Stomach smooth muscle (tissue), 2 donors: Measurements from ENCODE around the gene BRINP3.

ENCODE experiments used
- H3K27ac ChIP-seq: one replicate; pipeline ENCODE4 v1.7.0; 2013; ENCODE audit warnings: mild to moderate bottlenecking, low read length, inconsistent platforms
- H3K27me3 ChIP-seq, 2 donors: one replicate each; pipeline ENCODE4 v1.7.0; 2013; ENCODE audit warnings: low read length in 2 of 2; ENCODE audit not compliant: insufficient read depth in 2 of 2, control insufficient read depth in 1 of 2
- H3K36me3 ChIP-seq, 2 donors: one replicate each; pipeline ENCODE4 v1.7.0; 2013; ENCODE audit warnings: low read length in 2 of 2; ENCODE audit not compliant: control insufficient read depth in 2 of 2, insufficient read depth in 2 of 2
- H3K4me1 ChIP-seq: one replicate; pipeline ENCODE4 v1.7.0; 2013; ENCODE audit warnings: low read length; ENCODE audit not compliant: control insufficient read depth, insufficient read depth
- H3K4me3 ChIP-seq, 2 donors: one replicate each; pipeline ENCODE4 v1.7.0; 2013; ENCODE audit warnings: low read length in 2 of 2
- H3K9ac ChIP-seq, 2 donors: one replicate each; pipeline ENCODE4 v1.7.0; 2013; ENCODE audit warnings: low read length in 2 of 2, mild to moderate bottlenecking in 1 of 2
- H3K9me3 ChIP-seq, 2 donors: one replicate each; pipeline ENCODE4 v1.7.0; 2013; ENCODE audit warnings: low read length in 2 of 2; ENCODE audit not compliant: control insufficient read depth in 2 of 2
- donor health status: healthy.
- donor health status: Pancreatic carcinoma.

The BRINP3 gene

GRCh38 chr1:190205713-190206112 is 272.0 kb downstream of the BRINP3 start:
- Histone ChIP-seq H3K4me3 (no peak overlapping the region), H3K36me3 (no peaks in the 10 kb centered on the region), H3K9me3 (no peaks in the 10 kb centered on the region)

DNA sequence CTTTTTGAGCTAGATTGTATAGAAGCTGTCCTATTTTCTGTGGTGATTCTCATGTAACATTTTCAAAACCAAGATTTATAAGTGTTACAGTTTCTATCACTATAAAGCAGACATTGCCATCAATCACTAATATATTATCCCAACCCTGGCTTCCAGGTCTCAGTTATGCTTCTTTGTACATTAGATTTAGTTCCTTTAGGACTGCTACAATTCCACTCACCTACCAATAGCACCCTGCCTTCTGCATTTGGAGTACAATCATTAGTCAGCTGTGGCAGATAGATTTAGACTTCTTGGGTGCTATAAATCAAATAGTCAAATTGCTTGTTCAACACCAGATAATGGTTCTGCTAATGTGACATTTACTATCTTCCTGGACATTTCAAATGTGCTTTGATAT is 281.6 kb downstream of the BRINP3 start:
- Histone ChIP-seq H3K36me3 (no peaks in the 10 kb centered on the region), H3K27ac (no peak overlapping the region), H3K9ac (no peak overlapping the region), H3K4me3 (no peak overlapping the region), H3K4me1 (no peaks in the 10 kb centered on the region), H3K27me3 (no peaks in the 10 kb centered on the region), H3K9me3 (no peaks in the 10 kb centered on the region)

More at GRCh38 chr1:190205713-190206112, 272.0 kb downstream of the BRINP3 start:
- Histone ChIP-seq H3K27me3 (no peaks in the 10 kb centered on the region), H3K4me1 (no peaks in the 10 kb centered on the region), H3K27ac (no peak overlapping the region), H3K9ac (no peak overlapping the region)

DNA sequence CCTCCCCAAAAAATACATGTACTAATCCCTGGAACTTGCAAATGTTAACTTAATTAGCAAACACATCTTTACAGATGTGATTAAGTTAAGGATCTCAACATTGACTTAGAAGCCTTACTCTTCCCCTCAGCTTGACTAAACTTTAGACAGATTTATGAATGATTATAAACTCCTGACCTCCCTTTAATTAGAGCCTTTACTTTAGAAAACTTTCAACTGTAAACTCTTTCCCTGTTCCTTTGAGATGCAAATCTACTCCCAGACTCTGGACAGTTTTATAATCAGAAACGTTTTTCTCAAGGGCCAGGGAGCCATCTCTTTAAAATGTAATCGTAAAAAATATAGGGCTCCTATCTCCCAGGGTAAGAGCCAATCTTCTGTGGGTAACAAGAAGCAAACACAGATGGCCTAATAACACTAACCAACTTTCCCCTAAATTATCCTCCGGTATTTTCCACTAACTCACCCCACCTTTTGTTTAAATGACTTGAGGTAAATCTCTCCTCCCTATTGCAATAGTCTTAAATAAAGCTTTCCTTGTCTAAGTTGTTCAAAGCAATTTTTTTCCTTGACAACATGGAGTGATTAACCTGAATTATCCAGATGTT is 284.1 kb downstream of the BRINP3 start:
- no peak overlapping the region for H3K27ac ChIP-seq
- H3K4me3 ChIP-seq, result no peak overlapping the region
- no peaks in the 10 kb centered on the region for H3K4me1 ChIP-seq
- no peaks in the 10 kb centered on the region for H3K9me3 ChIP-seq
- H3K36me3 ChIP-seq, result no peaks in the 10 kb centered on the region
- no peaks in the 10 kb centered on the region for H3K27me3 ChIP-seq
- no peak overlapping the region for H3K9ac ChIP-seq

GRCh38 chr1:190192627-190193026 is 285.0 kb downstream of the BRINP3 start:
- Histone ChIP-seq H3K27ac (no peak overlapping the region), H3K36me3 (no peaks in the 10 kb centered on the region), H3K9me3 (no peaks in the 10 kb centered on the region), H3K4me1 (no peaks in the 10 kb centered on the region), H3K27me3 (no peaks in the 10 kb centered on the region), H3K4me3 (no peak overlapping the region), H3K9ac (no peak overlapping the region)

GRCh38 chr1:190183588-190183987 is 294.1 kb downstream of the BRINP3 start:
- Histone ChIP-seq H3K27me3 (no peaks in the 10 kb centered on the region), H3K9me3 (no peaks in the 10 kb centered on the region), H3K4me1 (no peaks in the 10 kb centered on the region), H3K9ac (no peak overlapping the region), H3K4me3 (no peak overlapping the region), H3K27ac (no peak overlapping the region), H3K36me3 (no peaks in the 10 kb centered on the region)

GRCh38 chr1:190179817-190180216 is 297.8 kb downstream of the BRINP3 start:
- H3K4me1 ChIP-seq, result no peaks in the 10 kb centered on the region
- H3K9ac ChIP-seq, result no peak overlapping the region
- no peaks in the 10 kb centered on the region for H3K36me3 ChIP-seq
- no peaks in the 10 kb centered on the region for H3K27me3 ChIP-seq
- H3K27ac ChIP-seq, result no peak overlapping the region
- H3K4me3 ChIP-seq, result no peak overlapping the region
- H3K9me3 ChIP-seq, result no peaks in the 10 kb centered on the region

DNA sequence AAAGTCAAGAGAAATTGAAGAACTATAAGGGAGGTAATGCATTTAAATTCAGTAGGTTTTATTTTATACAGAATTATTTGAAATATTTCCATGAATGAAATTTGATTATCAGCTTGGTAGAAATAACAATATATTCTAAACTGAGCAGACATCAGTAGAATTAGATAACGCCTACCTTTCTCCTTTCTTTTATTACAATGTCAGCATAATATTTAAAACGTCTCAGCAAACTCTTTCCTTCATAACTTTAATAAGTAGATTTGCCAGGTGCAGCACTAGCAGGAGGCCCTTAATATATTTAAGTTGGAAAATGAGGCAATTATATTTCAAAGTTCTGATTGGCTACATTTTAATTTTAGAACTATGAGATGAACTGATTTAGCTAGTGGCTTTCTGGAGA is 298.8 kb downstream of the BRINP3 start:
- Histone ChIP-seq H3K9ac (no peak overlapping the region), H3K4me1 (no peaks in the 10 kb centered on the region), H3K27me3 (no peaks in the 10 kb centered on the region), H3K27ac (no peak overlapping the region), H3K9me3 (no peaks in the 10 kb centered on the region), H3K4me3 (no peak overlapping the region), H3K36me3 (no peaks in the 10 kb centered on the region)

- no peaks in the 10 kb centered on the region for H3K9me3 ChIP-seq
- H3K36me3 ChIP-seq, result no peaks in the 10 kb centered on the region
Measured at GRCh38 chr1:190177555-190177954, 300.1 kb downstream of the BRINP3 start.

GRCh38 chr1:190176776-190177175 is 300.9 kb downstream of the BRINP3 start:
- no peaks in the 10 kb centered on the region for H3K9me3 ChIP-seq
- no peak overlapping the region for H3K27ac ChIP-seq
- no peak overlapping the region for H3K9ac ChIP-seq
- H3K36me3 ChIP-seq, result no peaks in the 10 kb centered on the region
- no peaks in the 10 kb centered on the region for H3K27me3 ChIP-seq
- H3K4me1 ChIP-seq, result no peaks in the 10 kb centered on the region
- H3K4me3 ChIP-seq, result no peak overlapping the region

More at GRCh38 chr1:190177555-190177954, 300.1 kb downstream of the BRINP3 start:
- no peaks in the 10 kb centered on the region for H3K27me3 ChIP-seq
- H3K27ac ChIP-seq, result no peak overlapping the region
- no peak overlapping the region for H3K4me3 ChIP-seq
- H3K9ac ChIP-seq, result no peak overlapping the region
- no peaks in the 10 kb centered on the region for H3K4me1 ChIP-seq

DNA sequence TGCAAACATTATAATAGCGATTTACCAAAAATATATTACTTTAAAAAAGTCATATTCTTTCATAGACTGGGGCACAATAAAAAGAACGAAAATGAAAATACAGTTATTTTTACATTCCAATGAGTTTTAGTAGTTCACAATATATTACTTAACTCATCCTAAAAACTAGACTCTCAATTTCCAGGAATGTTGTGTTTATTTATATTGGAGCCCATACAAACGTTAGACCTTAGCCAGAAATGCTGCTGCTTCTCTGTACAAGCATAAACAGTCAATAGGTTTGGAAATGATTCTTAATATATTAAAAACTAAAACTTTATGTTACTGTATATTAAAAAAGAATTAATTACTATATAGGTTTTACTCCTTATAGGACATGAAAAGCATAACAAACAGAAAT is 302.3 kb downstream of the BRINP3 start:
- H3K4me1 ChIP-seq, result no peaks in the 10 kb centered on the region
- H3K27me3 ChIP-seq, result no peaks in the 10 kb centered on the region
- no peak overlapping the region for H3K9ac ChIP-seq
- no peak overlapping the region for H3K4me3 ChIP-seq
- H3K27ac ChIP-seq, result no peak overlapping the region
- H3K36me3 ChIP-seq, result no peaks in the 10 kb centered on the region
- H3K9me3 ChIP-seq, result no peaks in the 10 kb centered on the region

DNA sequence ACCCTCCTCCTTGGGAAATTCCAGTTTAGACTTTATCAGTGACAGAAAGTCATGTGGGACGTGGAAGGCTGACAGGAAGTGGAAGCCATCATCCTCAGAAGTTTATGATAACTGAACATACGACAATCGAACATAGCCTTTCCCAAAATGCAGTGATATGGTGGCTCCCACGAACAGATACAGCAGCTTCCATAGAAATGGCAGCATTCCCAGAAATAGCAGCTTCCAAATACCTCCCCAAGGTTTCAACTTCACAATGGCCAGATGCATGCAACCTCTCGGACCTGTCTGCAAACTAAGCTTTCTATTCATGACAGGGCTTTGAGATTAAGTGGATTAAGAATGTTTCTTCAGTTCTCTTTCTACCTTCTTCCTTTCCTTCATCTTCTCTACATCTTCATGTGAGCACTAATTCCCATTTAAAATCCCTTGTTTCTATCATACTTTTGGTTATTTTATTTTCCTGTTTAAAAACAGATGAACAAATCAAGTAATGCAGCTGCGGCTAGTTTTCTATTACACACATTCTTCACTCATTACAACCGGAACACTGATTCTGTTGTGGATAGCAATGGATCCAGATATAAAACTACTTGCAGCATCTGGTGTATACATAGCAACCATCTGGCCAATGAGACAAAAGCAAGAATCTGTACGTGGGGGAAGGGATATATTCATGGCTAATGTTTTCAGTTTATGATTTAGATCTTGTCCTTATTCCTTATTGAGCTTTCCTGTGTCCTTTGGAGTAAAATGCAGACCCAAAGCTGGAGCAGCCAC is 304.8 kb downstream of the BRINP3 start:
- Histone ChIP-seq H3K9me3 (no peaks in the 10 kb centered on the region), H3K27me3 (no peaks in the 10 kb centered on the region), H3K4me3 (no peak overlapping the region), H3K9ac (no peak overlapping the region), H3K36me3 (no peaks in the 10 kb centered on the region), H3K4me1 (no peaks in the 10 kb centered on the region), H3K27ac (no peak overlapping the region)
